ENCODE results near the gene RND3. TPM values are rescaled to one million over a fixed set of nuclear protein-coding genes. Genes with fewer than 3 reads are reported as not detected.

Gene RND3
- total and polyA plus RNA-seq, 7 donors, result 8.8 to 55.3 (median 11.7) TPM

- H3K36me3 ChIP-seq (ENCODE audit: insufficient read depth in 1 of 2, low read depth in 1 of 2), result peaks cover 3 to 32% of the 10 kb centered on the region in 2 donors
- H3K4me1 ChIP-seq, result peaks cover 8% of the 10 kb centered on the region
- H3K27ac ChIP-seq, result no peak overlapping the region
- TF ChIP-seq CTCF (IDR thresholded peaks at IDR 0.05), result no peak
- H3K4me3 ChIP-seq, result no peak overlapping the region
- no peaks in the 10 kb centered on the region for H3K27me3 ChIP-seq (ENCODE audit: insufficient read depth in 3 of 3, low read length in 2 of 3)
- WGBS, 3 donors, result 67 to 87% (median 72%) methylated on average over 14 of the region's 14 CpGs
- intact Hi-C loops (cut with DNase I), result no loop called here
- no peak for ATAC-seq
- DNase-seq, result no peak
- no peaks in the 10 kb centered on the region for H3K9me3 ChIP-seq
Observed at GRCh38 chr2:150469706-150470274, 17.7 kb downstream of the RND3 start.

DNA sequence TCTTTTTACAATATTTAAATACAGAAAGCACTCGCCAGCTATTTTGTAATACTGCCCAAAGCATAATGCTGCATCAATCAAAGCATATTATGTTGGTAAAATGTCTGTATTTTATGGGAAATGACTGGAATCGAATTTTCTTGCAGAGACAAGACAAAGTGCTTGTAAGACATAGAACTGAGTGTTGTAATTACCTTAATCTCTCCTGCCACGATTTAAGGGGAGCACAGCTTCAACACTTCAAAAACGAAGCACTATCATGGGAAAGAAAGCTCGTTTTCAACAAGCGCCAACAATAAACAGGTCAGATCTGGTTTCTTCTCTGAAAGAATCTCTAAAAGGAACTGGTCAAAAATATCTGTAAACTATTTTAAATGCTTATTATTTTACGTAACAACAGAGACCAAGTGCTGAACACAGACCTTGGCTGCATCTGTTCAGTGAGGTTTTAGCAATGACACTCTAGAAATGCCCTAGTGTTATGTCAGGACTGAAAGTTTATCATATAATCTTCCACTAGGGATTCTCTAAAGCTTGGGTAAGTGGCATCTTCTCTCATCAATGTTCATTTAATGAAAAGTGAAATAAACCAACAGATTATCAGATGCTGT lies 19.0 kb downstream of the RND3 start:
- H3K27ac ChIP-seq, result no peak overlapping the region
- intact Hi-C loops (cut with DNase I), result no loop called here
- WGBS, 3 donors, result 80 to 86% (median 84%) methylated on average over 7 of the region's 7 CpGs
- no peaks in the 10 kb centered on the region for H3K27me3 ChIP-seq (ENCODE audit: insufficient read depth in 3 of 3, low read length in 2 of 3)
- H3K36me3 ChIP-seq (ENCODE audit: insufficient read depth in 1 of 2, low read depth in 1 of 2), result peaks cover 3 to 32% of the 10 kb centered on the region in 2 donors
- H3K9me3 ChIP-seq, result no peaks in the 10 kb centered on the region
- peaks cover 8% of the 10 kb centered on the region for H3K4me1 ChIP-seq
- no peak overlapping the region for H3K4me3 ChIP-seq
- DNase-seq (no peak), ATAC-seq (no peak)
- no peak for TF ChIP-seq CTCF (IDR thresholded peaks at IDR 0.05)

DNA sequence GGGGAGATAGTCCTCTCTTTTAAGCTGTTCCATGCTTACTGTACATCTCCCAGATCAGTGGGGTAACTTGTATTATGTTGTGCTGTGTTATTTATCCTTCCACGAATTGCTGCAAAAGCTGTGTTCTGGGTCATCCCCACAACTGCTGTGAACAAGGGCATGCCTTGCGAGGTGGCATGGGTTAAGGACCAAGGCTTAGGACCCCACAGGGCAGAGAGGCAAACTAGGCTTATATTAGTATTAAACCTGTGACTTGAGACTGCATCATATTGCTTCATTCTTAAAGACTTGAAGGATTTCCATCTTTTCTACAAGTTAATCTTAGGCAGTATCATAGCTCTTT lies 19.9 kb downstream of the RND3 start:
- Histone ChIP-seq H3K4me3 (no peak overlapping the region), H3K4me1 (peaks cover 7% of the 10 kb centered on the region), H3K36me3 (ENCODE audit: insufficient read depth in 1 of 2, low read depth in 1 of 2) (peaks cover 3 to 32% of the 10 kb centered on the region in 2 donors), H3K27me3 (ENCODE audit: insufficient read depth in 3 of 3, low read length in 2 of 3) (no peaks in the 10 kb centered on the region), H3K9me3 (no peaks in the 10 kb centered on the region), H3K27ac (no peak overlapping the region)
- no peak for ATAC-seq
- intact Hi-C loops (cut with DNase I), result no loop called here
- 82 to 88% (median 83%) methylated on average over 2 of the region's 2 CpGs for WGBS, 3 donors
- DNase-seq, result no peak
- no peak for TF ChIP-seq CTCF (IDR thresholded peaks at IDR 0.05)

DNA sequence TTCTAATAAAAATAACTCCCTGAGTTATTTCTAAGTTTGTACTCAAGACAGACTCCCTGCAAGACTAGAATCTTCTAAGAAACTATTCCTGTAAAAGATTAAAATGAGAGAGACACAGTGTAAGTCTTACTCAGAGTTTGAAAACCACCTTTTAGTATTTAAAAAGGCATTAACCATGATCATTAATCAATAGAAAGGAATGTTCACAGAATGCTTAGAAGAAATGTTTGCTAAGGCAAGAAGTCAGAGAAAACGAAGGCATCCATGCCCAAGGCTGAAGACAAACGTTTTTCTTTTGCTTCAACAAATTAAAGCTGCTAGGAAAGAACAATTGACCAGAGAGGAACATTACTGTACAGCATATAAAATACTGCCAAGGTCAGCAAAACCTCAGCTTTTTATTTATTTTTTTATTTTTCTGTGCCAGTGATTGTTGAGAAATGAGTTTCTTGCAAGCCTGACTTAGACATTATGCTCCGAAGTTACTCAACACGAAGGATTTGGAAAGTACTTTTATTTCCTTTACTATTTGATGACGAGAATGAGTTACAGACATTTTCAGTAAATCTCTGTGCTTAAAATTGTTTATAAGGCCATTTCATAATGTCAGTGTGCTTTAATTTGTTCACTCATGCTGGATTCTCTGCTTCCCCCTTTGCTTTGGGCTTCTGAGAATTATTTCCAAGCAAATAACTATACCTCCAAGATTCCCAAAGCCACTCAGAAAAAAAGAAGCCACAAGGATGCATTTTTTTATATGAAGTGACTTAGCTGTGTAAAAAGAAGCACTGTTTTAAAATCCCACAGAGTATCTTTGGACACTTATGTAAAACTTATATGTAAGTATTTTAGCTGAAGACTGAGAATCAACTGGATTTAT lies 20.5 kb downstream of the RND3 start:
- no peak overlapping the region for H3K4me3 ChIP-seq
- TF ChIP-seq CTCF (IDR thresholded peaks at IDR 0.05), result no peak
- H3K27me3 ChIP-seq (ENCODE audit: insufficient read depth in 3 of 3, low read length in 2 of 3), result no peaks in the 10 kb centered on the region
- ATAC-seq (peak in 1 of 4 donors; percentile 47), DNase-seq (no peak)
- 36 to 53% (median 49%) methylated on average over 5 of the region's 5 CpGs for WGBS, 3 donors
- no peaks in the 10 kb centered on the region for H3K9me3 ChIP-seq
- H3K36me3 ChIP-seq (ENCODE audit: insufficient read depth in 1 of 2, low read depth in 1 of 2), result peaks cover 3 to 32% of the 10 kb centered on the region in 2 donors
- H3K4me1 ChIP-seq, result peaks cover under 1% of the 10 kb centered on the region
- intact Hi-C loops (cut with DNase I), result no loop called here
- no peak overlapping the region for H3K27ac ChIP-seq
